Nephron (organoid): Measurements from ENCODE around the gene CRADD.
A peak's percentile ranks its signal among the peaks of the same experiment; 100 is the strongest.

Experiments used
- H3K27ac Mint-ChIP-seq, 3 experiments: 2 replicates each; pipeline ENCODE4 v1.8.0; 2020; ENCODE audit warnings: mixed read lengths in 3 of 3, mild to moderate bottlenecking in 2 of 3, moderate library complexity in 1 of 3
- H3K27me3 Mint-ChIP-seq: 2 replicates; pipeline ENCODE4 v1.8.0; 2021; ENCODE audit warnings: low read depth, mild to moderate bottlenecking, moderate library complexity, mixed read lengths
- H3K36me3 Mint-ChIP-seq: 2 replicates; pipeline ENCODE4 v1.8.0; 2020; ENCODE audit warnings: low read depth, mixed read lengths
- H3K4me1 Mint-ChIP-seq: 2 replicates; pipeline ENCODE4 v1.8.0; 2020; ENCODE audit warnings: mixed read lengths
- H3K4me3 Mint-ChIP-seq, 3 experiments: 2 replicates each; pipeline ENCODE4 v1.8.0; 2020; ENCODE audit warnings: mild to moderate bottlenecking in 3 of 3, mixed read lengths in 3 of 3, moderate library complexity in 2 of 3
- H3K9me3 Mint-ChIP-seq: 2 replicates; pipeline ENCODE4 v1.8.0; 2020; ENCODE audit warnings: mixed read lengths
- TF ChIP-seq, protein P1 (sequence below), 3 experiments: fragments of 200-600 bp; sonication (generic); IDR thresholded peaks; one replicate each; pipeline ENCODE4 v1.5.0; 2021; ENCODE audit warnings: antibody characterized with exemption in 3 of 3; ENCODE audit not compliant: unreplicated experiment in 3 of 3

CRADD gene

DNA sequence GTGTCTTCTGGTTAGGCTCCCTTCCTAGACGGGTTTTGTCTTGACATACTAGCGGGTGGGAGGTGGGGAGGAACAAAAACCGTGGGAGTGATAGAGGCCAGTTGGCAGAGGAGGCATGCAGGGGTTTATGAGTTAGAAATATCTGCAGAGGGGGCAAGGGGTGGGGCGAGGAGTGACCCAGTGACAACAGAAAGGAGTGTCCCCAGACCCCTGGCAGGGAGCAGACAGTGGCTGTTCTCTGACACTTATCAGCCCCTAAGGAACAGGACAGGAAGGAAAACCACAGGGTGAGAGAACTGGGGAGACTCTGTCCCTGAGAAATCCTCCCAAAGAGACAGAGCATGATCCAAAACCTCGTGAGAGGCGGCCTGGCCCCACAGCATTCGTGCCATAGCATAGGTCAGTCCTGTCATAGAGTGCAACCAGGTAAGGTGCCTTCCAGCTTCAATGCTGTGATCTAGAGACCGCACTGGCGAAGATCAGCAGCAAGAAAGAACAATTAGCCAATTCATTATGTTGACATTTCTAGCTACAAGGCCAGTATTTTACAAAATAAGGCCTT is 141.4 kb downstream of the CRADD start:
- Mint-ChIP-seq H3K4me3 (no peak overlapping the region), H3K27ac (peak overlapping the region; percentile 89 to 94 (median 91)), H3K36me3 (no peaks in the 10 kb centered on the region), H3K4me1 (peaks cover 61% of the 10 kb centered on the region), H3K27me3 (peaks cover 13% of the 10 kb centered on the region), H3K9me3 (no peaks in the 10 kb centered on the region)
- TF ChIP-seq, protein P1, sequence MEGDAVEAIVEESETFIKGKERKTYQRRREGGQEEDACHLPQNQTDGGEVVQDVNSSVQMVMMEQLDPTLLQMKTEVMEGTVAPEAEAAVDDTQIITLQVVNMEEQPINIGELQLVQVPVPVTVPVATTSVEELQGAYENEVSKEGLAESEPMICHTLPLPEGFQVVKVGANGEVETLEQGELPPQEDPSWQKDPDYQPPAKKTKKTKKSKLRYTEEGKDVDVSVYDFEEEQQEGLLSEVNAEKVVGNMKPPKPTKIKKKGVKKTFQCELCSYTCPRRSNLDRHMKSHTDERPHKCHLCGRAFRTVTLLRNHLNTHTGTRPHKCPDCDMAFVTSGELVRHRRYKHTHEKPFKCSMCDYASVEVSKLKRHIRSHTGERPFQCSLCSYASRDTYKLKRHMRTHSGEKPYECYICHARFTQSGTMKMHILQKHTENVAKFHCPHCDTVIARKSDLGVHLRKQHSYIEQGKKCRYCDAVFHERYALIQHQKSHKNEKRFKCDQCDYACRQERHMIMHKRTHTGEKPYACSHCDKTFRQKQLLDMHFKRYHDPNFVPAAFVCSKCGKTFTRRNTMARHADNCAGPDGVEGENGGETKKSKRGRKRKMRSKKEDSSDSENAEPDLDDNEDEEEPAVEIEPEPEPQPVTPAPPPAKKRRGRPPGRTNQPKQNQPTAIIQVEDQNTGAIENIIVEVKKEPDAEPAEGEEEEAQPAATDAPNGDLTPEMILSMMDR (IDR thresholded peaks at IDR 0.05; ENCODE audit: unreplicated experiment in 3 of 3) = no peak

DNA sequence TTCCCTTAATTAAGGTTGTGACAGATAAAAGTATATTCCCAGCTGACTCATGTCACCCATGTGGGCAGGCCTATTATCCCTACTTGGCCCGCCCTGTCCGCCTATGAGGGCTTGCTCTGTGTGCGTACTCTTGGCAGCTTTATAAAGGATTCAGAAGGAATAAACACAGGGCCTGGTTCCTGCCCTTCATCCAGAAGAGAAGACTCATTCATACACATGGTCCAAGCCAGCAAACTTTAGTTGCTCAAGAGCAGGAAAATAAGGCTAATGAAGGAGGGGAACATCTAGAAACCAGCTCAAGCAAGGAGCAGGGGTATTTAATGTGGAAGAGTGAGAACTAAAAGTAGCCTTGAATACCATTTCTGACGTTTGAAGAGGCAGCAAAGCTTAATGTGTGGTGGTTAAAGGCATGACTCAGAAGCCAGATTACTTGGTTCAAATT is 141.9 kb downstream of the CRADD start:
- Mint-ChIP-seq H3K27me3 (peaks cover 13% of the 10 kb centered on the region), H3K27ac (peak overlapping the region; percentile 89 to 94 (median 91))

DNA sequence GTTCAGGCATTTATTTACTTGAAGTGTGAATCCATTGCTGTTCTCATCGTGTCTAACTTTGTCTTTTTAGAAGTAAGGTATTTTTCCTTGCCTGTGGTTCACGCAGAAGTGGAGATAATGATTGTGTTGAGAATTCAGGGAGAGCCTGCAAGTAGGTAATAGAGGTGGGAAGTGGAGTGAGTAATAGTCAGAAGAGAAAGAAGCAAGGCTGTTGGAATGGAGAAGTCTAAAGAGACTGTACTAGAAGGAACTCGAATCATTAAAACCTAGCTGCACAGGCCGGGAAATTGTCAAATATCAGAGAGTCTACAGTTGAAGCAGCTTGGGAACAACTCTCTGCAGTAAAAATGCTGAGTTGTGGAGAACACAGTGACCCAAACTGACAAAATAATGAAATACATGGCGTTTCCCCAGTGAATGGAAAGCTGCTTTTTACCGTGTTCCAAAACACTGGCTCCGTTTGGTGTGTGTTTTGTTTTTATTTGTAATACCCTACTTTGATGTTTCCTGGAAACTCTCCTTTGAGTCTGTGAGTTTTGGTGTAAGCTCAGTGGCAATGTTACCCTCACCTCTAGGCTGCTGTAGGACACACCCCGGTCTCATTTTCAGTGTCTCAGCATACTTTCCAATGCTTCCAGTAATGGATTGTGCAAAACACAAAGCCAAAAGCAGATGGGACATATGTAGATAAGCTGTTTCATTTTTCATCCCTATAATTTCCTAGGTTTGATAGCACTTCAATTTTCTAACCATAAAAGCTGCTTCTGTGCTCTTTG is 146.6 kb downstream of the CRADD start:
- Mint-ChIP-seq H3K4me3 (no peak overlapping the region), H3K27me3 (peaks cover 17% of the 10 kb centered on the region), H3K9me3 (no peaks in the 10 kb centered on the region), H3K4me1 (peaks cover 37% of the 10 kb centered on the region), H3K27ac (no peak overlapping the region), H3K36me3 (no peaks in the 10 kb centered on the region)
- TF ChIP-seq, protein P1 (IDR thresholded peaks at IDR 0.05; ENCODE audit: unreplicated experiment in 3 of 3) = no peak

More for the DNA sequence above, 141.9 kb downstream of the CRADD start:
- H3K9me3 Mint-ChIP-seq = no peaks in the 10 kb centered on the region
- peak overlapping the region in 1 of 3 experiments; percentile 10 for H3K4me3 Mint-ChIP-seq
- no peaks in the 10 kb centered on the region for H3K36me3 Mint-ChIP-seq
- peaks cover 56% of the 10 kb centered on the region for H3K4me1 Mint-ChIP-seq
- TF ChIP-seq, protein P1 (IDR thresholded peaks at IDR 0.05; ENCODE audit: unreplicated experiment in 3 of 3) = no peak

GRCh38 chr12:93824514-93825500 is 147.6 kb downstream of the CRADD start:
- H3K4me1 Mint-ChIP-seq = peaks cover 33% of the 10 kb centered on the region
- H3K27me3 Mint-ChIP-seq = peaks cover 20% of the 10 kb centered on the region
- no peaks in the 10 kb centered on the region for H3K36me3 Mint-ChIP-seq
- no peak overlapping the region for H3K4me3 Mint-ChIP-seq
- H3K9me3 Mint-ChIP-seq = no peaks in the 10 kb centered on the region
- H3K27ac Mint-ChIP-seq = no peak overlapping the region
- TF ChIP-seq, protein P1 (IDR thresholded peaks at IDR 0.05; ENCODE audit: unreplicated experiment in 3 of 3) = no peak

- H3K27me3 Mint-ChIP-seq = peaks cover 16% of the 10 kb centered on the region
- TF ChIP-seq, protein P1 (IDR thresholded peaks at IDR 0.05; ENCODE audit: unreplicated experiment in 3 of 3) = no peak
- peaks cover 29% of the 10 kb centered on the region for H3K4me1 Mint-ChIP-seq
- no peaks in the 10 kb centered on the region for H3K36me3 Mint-ChIP-seq
- H3K9me3 Mint-ChIP-seq = no peaks in the 10 kb centered on the region
- no peak overlapping the region for H3K27ac Mint-ChIP-seq
- peak overlapping the region in 1 of 3 experiments; percentile 31 for H3K4me3 Mint-ChIP-seq
Measured at GRCh38 chr12:93825501-93825888, 148.3 kb downstream of the CRADD start.
